ENCODE data around the gene GAS6.
"Not testable (repeated sequence)": the region's sequence is repeated elsewhere in the genome, so short reads cannot be mapped to it uniquely, and the experiment has no call there.

Gene GAS6

DNA sequence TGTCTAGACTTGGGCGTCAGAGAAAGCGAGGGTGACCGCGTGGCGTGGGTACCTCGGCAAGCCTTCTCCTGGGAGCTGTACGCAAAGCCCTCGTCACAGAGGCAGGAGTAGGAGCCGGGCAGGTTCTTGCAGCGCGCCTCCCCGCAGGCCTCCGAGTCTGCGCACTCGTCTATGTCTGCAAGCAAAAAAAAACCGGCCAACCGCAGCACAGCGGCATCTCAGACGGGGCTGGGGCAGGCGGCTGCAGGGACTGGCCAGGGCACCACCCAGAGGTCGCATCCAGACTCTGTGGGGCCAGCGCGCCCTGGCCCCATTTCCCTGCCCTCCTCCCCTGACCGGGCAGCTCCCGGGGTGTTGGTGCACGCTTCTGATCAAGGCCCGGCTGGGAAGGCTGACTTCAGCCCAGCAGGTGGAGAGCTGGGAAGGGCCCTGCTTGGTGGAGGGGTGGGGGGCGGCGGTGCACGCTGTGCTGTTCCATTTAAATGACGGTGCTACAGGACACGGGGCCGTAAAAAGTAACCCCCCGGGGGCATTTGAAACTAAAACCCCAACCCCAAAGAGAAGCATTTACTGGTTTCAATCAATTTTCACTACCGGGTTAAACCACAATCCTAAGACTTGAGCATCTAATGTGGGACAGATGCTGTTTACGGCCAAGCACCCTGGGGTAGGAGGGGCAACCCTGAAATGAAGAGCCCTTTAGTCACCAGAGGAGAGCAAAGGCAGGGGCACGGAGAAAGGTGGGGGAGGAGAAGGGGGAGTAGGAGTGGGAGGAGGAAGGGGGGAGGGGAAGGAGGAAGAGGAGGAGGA, 28.2 kb downstream of the GAS6 start:
- peak overlapping the region; percentile 25 for H3K27ac ChIP-seq
- in situ Hi-C loops (cut with HindIII; ENCODE audit: low pct_ligation_motif_present, low sequenced_read_pairs), result no loop called here
- no peak for DNase-seq
- H3K4me3 ChIP-seq (ENCODE audit: low read depth, low read length), result no peak overlapping the region
- H3K27me3 ChIP-seq (replicated peaks), result no peaks in the 10 kb centered on the region
- no peaks in the 10 kb centered on the region for H3K36me3 ChIP-seq (replicated peaks)
- TF ChIP-seq, protein P1, sequence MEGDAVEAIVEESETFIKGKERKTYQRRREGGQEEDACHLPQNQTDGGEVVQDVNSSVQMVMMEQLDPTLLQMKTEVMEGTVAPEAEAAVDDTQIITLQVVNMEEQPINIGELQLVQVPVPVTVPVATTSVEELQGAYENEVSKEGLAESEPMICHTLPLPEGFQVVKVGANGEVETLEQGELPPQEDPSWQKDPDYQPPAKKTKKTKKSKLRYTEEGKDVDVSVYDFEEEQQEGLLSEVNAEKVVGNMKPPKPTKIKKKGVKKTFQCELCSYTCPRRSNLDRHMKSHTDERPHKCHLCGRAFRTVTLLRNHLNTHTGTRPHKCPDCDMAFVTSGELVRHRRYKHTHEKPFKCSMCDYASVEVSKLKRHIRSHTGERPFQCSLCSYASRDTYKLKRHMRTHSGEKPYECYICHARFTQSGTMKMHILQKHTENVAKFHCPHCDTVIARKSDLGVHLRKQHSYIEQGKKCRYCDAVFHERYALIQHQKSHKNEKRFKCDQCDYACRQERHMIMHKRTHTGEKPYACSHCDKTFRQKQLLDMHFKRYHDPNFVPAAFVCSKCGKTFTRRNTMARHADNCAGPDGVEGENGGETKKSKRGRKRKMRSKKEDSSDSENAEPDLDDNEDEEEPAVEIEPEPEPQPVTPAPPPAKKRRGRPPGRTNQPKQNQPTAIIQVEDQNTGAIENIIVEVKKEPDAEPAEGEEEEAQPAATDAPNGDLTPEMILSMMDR (IDR thresholded peaks at IDR 0.05; ENCODE audit: low read depth, low read length, missing control alignments), result no peak

GRCh38 chr13:113834496-113835200, 29.2 kb downstream of the GAS6 start:
- Histone ChIP-seq H3K36me3 (replicated peaks) (no peaks in the 10 kb centered on the region), H3K4me3 (ENCODE audit: low read depth, low read length) (no peak overlapping the region), H3K27me3 (replicated peaks) (no peaks in the 10 kb centered on the region), H3K27ac (no peak overlapping the region)
- no peak for DNase-seq
- TF ChIP-seq, protein P1 (IDR thresholded peaks at IDR 0.05; ENCODE audit: low read depth, low read length, missing control alignments), result no peak
- in situ Hi-C loops (cut with HindIII; ENCODE audit: low pct_ligation_motif_present, low sequenced_read_pairs), result no loop called here

- H3K27ac ChIP-seq; H3K36me3 ChIP-seq (replicated peaks); DNase-seq; H3K4me3 ChIP-seq (ENCODE audit: low read depth, low read length); H3K27me3 ChIP-seq (replicated peaks); in situ Hi-C loops (cut with HindIII; ENCODE audit: low pct_ligation_motif_present, low sequenced_read_pairs): not testable (repeated sequence)
Observed at GRCh38 chr13:113834006-113834405, 29.9 kb downstream of the GAS6 start.

DNA sequence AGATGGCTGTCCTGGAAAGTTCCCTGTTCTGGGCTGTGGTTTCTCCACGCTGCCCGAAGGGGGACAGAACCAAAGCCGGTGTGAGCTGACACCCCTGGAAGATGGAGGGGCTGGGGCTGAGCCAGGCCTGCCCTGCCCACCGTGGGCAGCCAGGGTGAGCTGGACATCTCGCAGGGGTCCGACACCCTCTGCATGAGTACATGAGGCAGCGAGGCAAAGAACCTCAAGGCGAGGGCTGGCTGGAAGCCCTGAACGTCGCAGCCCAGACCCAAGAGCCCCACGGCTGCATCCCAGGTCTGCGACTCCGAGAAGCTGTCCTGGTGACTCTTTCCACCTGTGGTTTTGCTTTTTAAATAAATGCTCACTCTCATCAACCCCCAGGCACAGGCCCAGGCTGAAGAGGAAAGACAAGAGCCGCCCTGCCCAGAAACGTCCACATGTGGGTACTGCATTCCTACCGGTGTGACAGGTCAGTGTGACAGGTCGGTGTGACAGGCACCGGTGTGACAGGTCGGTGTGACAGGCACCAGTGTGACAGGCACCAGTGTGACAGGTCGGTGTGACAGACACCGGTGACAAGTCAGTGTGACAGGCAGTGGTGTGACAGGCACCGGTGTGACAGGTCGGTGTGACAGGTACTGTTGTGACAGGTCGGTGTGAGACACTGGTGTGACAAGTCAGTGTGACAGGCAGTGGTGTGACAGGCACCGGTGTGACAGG, 30.6 kb downstream of the GAS6 start:
- H3K36me3 ChIP-seq (replicated peaks), result no peaks in the 10 kb centered on the region
- TF ChIP-seq, protein P1 (IDR thresholded peaks at IDR 0.05; ENCODE audit: low read depth, low read length, missing control alignments), result no peak
- DNase-seq, result no peak
- in situ Hi-C loops (cut with HindIII; ENCODE audit: low pct_ligation_motif_present, low sequenced_read_pairs), result no loop called here
- H3K4me3 ChIP-seq (ENCODE audit: low read depth, low read length), result no peak overlapping the region
- H3K27ac ChIP-seq, result no peak overlapping the region
- H3K27me3 ChIP-seq (replicated peaks), result no peaks in the 10 kb centered on the region

- in situ Hi-C loops (cut with HindIII; ENCODE audit: low pct_ligation_motif_present, low sequenced_read_pairs), result no loop called here
- TF ChIP-seq, protein P1 (IDR thresholded peaks at IDR 0.05; ENCODE audit: low read depth, low read length, missing control alignments), result no peak
- H3K27ac ChIP-seq, result no peak overlapping the region
Observed at GRCh38 chr13:113832631-113833030, 31.2 kb downstream of the GAS6 start.

DNA sequence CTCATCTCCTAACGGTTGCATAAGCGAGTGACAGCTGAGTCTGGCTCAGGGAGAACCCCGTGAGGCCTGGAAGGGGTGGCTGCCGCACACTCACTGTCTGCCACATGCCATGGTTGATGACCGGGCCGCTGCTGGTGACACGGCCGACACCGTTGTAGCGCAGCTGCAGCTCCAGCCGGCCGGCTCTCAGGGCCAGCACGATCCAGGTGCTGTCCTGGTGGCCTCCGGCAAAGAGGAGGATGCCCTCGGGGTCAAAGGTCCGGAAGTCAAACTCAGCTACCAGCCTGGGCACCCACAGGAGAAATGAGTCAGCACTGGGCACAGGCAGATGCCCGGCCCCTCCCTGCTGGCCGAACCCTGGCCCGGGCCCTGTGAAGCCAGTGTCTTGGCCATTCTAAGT, 31.7 kb downstream of the GAS6 start:
- H3K4me3 ChIP-seq (ENCODE audit: low read depth, low read length), result no peak overlapping the region
- no peaks in the 10 kb centered on the region for H3K27me3 ChIP-seq (replicated peaks)

More at GRCh38 chr13:113832631-113833030, 31.2 kb downstream of the GAS6 start:
- Histone ChIP-seq H3K4me3 (ENCODE audit: low read depth, low read length) (no peak overlapping the region), H3K27me3 (replicated peaks) (no peaks in the 10 kb centered on the region), H3K36me3 (replicated peaks) (no peaks in the 10 kb centered on the region)
- DNase-seq, result no peak

More for the DNA sequence above, 31.7 kb downstream of the GAS6 start:
- TF ChIP-seq, protein P1 (IDR thresholded peaks at IDR 0.05; ENCODE audit: low read depth, low read length, missing control alignments), result no peak
- Histone ChIP-seq H3K27ac (no peak overlapping the region), H3K36me3 (replicated peaks) (no peaks in the 10 kb centered on the region)
- in situ Hi-C loops (cut with HindIII; ENCODE audit: low pct_ligation_motif_present, low sequenced_read_pairs), result no loop called here
- no peak for DNase-seq

Measured in brain microvascular endothelial cell (primary cell).